ENCODE results near the gene TIAM1.

The TIAM1 gene

GRCh38 chr21:31164713-31165694 lies 179.1 kb downstream of the TIAM1 start:
- no peak for DNase-seq (ENCODE audit: low read depth)

DNA sequence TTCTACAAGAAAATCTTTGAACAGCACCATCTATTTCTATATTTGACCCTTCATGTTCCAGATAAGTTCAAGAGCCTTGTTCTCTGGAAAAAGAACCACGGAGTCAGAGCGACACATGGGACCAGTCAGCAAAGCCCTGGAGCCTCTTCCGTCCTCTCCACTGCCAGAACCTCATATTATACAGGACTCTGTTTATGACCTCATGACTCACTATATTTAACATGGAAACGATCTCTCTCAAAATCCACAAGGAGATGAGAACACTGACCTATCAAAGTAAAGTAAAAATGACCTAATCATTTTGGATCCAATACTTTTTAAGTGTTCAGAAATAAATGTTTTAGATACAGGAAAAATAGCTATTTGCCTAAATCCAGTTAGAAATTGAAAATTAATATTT lies 181.2 kb downstream of the TIAM1 start:
- peak; percentile 29 for DNase-seq (ENCODE audit: low read depth)

GRCh38 chr21:31162079-31162699 lies 181.9 kb downstream of the TIAM1 start:
- DNase-seq (ENCODE audit: low read depth) = no peak

DNA sequence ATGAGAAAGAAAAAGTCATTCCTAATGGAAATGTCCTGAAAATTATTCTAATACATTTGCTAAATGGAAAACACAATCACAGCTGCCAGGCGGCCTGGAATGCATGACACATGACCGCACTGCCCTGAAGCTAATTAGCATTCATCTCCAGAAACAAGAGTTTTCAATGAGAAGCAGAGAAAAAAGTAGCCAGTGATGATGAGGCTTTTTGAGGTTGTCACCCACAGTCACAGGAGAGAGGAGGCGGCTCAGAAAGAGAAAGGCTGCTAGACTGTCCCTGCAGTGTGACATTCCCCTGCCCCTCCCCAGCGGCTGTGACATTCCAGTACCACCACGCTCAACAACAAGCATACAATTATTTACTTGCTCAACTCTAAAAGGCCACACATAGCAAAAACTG lies 182.9 kb downstream of the TIAM1 start:
- peak; percentile 40 for DNase-seq (ENCODE audit: low read depth)

DNA sequence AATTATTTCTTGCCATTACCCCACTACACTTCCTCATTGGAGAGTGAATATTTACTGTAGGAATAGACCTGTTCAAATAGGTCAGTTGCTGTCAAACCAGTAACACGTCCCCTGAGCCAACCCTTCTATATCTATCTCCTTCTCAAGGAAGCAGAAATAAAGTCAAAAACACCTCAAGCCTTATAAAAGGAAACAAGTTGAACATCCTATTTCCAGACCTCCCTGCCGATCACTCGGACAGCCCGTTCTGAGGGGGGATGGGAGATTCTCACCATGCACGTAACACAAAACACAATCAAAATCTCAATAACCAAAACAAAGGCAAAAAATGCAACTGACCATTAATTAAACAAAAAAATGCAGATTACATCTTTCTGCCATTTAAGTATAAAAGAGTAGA lies 184.3 kb downstream of the TIAM1 start:
- no peak for DNase-seq (ENCODE audit: low read depth)

- no peak for DNase-seq (ENCODE audit: low read depth)
Observed at GRCh38 chr21:31158789-31159581, 185.1 kb downstream of the TIAM1 start.

DNA sequence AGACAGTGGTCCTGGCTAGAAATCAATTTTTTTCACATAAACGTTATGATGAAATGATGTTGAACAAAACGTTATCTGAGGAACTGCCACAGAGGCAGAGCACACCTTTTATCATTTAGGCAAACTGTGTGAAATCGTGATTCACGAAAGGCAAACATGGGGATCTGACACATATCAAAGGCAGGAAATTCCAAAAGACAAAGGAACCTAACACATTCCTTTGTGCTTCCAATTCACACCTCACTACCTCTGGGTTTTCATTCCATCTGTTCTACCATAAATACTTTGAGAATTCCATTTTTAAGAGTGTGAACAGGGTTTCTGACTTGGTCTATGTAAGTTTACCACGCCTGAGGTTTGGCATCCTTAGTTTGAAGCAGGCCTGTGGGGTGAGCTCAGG lies 186.3 kb downstream of the TIAM1 start:
- no peak for DNase-seq (ENCODE audit: low read depth)

- no peak for DNase-seq (ENCODE audit: low read depth)
Observed at GRCh38 chr21:31156662-31157061, 187.4 kb downstream of the TIAM1 start.

DNA sequence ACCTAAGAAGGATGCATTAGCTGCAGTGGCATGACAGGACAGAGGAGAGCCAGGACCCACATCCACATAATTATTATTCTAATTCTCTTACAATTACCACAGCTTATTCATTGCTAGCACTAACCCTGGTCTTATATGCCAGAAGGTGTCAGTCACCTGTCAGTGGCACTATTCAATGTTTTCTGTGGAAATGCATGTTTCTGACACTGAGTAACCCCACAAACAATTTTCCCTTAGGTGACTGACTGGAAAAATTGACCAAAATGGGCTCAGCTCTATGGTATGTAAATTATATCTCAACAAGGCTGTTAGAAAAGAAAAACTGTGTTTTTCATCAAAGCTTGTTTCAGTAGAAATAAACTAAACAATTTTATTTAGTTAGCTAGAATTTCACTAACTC lies 187.9 kb downstream of the TIAM1 start:
- DNase-seq (ENCODE audit: low read depth) = no peak

DNA sequence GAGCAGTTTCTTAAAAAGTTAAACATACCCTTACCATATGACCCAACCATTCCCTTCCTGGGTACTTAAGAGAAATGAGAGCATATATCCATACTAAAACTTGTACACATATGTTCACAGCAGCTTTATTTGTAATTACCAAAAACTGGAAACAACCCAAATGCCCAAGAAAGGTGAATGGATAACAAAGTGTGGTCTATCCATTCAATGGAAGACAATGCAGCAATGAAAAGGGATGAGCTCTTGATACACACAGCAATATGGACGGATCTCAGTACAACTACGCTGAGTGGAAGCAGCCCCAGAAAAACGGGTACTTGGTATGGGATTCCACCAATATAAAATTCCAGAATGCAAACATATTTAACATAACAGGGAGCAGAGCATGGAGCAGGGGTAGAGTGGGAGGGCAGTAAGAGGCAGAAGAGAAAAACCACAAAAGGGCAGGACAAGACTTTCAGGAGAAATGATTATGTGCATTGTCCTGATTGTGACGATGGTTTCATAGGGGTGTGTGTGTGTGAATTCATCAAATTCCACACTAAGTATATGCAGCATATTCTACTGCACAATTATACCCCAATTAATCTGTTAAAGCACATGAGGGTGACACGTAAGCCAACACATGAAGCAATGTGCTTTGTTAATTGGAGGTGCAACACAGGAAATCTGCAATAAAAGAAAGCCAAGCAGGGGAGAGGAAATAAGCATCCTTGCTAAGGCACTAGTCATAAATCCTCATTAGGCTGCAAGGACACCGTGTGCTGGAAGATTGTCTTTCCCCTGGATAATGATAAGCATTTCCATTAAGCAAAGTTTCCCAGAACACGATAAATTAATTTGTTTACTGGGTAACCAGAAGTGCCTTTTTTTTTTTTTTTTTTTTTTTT lies 192.7 kb downstream of the TIAM1 start:
- no peak for DNase-seq (ENCODE audit: low read depth)

GRCh38 chr21:31145274-31145673 lies 198.8 kb downstream of the TIAM1 start:
- no peak for DNase-seq (ENCODE audit: low read depth)

DNA sequence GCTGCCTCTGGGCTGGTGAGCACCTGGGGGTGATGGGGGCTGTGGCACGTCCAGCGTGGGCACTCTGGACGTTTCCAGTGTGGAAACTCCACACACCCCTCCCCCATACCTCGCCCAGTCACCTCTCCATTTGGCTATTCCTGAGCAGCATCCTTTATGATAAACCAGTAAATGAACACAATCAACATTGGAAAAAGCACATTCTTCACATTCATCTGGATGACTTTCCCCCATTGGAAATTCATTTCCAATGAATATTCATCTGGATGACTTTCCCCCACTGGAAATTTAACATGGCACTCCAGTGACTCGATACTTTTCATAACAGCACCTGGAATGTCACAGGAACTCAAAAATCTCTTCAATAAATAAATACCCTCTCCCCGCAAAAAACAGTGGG lies 201.0 kb downstream of the TIAM1 start:
- DNase-seq (ENCODE audit: low read depth) = no peak

DNA sequence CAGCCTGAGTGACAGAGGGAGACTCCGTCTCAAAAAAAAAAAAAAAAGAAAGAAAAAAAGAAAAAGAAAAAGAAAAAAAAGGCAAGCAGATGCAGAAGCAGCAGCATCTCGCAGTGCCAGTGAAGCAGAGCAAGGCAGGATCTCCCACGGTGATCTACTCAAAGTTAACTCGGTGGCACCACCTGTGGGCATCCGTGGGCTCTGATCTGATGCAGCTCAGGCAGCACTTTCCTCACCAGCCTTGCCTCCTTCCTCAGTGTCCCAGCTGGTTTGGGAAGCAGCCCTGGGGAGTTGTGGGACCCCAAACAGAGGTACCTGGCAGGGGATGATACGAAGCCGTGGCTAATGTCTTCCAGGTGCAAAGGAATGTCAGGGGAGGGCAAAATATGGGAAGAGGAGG lies 201.5 kb downstream of the TIAM1 start:
- no peak for DNase-seq (ENCODE audit: low read depth)

DNA sequence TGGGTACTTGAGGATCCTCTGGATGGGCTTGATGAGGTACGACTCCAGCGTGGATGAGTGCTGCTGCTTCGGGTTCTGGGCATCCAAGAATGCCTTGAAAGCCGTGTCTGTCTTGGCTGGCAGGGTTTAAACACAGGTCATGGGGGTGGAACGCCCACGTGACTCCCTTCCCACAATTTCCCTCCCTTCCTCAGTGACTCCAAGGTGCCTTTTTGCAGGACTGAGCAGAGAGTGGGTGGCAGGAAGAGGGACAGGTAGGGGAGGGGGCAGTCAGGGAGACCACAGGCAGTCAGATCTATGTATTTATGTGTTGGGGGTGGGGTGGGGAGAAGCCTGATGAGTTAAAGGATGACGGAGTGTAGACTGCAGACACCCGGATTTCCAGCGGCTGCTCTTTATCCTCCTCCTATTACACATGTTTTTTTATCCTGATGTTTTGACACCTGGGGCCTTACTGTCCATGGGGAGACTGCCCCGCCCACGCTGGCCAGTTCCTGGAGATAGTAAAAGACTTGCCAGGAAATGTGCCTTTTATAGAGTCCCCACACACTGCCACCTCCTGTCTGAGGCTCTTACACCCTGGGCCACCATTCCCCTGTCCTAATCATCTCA lies 202.6 kb downstream of the TIAM1 start:
- DNase-seq (ENCODE audit: low read depth) = no peak

GRCh38 chr21:31140676-31141075 lies 203.4 kb downstream of the TIAM1 start:
- DNase-seq (ENCODE audit: low read depth) = no peak

DNA sequence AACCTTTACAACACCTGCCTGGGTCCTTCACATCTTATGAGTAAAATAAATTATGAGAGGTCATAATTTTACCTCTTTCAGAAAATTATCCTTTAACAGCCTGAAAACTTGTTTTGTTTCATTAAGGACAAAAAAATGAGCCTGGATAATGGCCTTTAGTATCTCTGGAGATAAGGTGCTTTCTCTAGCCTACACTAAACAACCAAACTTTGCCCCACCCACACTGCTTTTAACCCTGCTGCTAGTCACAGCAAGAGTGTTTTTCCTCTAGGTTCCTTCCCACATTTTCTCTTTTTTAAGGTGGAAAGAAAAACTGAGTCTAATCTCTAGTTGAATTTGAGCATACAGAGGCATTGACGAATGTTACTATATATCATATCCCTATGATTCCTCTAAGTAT lies 204.0 kb downstream of the TIAM1 start:
- DNase-seq (ENCODE audit: low read depth) = no peak

DNA sequence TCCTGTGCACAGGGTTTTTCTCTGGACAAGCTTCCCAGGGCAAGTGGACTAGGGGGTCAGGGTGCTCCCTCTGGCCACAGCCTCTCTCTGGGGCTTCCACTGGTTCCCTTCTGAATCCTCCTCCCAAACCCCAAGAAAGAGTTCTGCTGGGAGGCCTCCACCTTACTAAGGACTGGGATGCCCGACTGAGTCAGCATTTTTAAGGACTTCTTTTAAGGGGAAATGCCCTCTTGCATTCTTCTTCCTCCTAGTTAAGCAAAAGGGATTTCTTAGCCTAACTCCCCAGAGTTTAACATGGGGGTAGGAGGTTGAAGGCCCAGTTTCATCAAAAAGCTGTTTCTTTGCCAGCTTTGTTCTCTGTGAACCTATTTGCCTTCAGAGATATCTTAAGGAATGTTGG lies 206.1 kb downstream of the TIAM1 start:
- DNase-seq (ENCODE audit: low read depth) = no peak

GRCh38 chr21:31136891-31137290 lies 207.2 kb downstream of the TIAM1 start:
- no peak for DNase-seq (ENCODE audit: low read depth)

DNA sequence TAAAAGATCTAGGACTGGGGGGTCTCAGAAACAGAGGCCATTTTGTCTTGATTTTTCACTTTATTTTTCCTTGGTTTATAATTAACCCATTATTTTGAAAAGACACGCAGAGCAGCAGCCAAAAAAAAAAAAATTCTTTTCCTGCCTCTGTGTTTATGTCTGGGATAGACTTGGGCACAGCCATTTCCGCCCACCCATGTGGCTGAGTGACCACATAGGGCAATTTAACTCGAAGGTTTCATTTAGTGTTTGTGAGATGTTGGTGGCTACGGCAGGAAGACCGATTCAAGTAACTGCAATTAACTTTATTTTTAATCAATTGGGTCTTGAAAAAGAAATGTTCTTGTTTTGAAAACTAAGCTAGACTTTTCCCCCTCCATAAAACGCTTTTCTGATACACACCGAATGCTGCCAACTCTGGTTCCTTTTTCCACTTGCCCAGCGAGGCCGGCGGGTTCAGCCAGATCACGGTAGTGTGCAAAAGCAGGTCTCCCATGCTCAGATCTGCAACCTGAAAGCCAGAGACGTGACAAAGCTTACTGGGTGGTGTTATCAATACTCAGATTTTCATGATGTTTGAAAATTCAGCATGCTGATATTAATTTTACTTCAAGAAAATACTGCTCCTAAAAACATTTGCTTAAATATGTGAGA lies 208.4 kb downstream of the TIAM1 start:
- no peak for DNase-seq (ENCODE audit: low read depth)

DNA sequence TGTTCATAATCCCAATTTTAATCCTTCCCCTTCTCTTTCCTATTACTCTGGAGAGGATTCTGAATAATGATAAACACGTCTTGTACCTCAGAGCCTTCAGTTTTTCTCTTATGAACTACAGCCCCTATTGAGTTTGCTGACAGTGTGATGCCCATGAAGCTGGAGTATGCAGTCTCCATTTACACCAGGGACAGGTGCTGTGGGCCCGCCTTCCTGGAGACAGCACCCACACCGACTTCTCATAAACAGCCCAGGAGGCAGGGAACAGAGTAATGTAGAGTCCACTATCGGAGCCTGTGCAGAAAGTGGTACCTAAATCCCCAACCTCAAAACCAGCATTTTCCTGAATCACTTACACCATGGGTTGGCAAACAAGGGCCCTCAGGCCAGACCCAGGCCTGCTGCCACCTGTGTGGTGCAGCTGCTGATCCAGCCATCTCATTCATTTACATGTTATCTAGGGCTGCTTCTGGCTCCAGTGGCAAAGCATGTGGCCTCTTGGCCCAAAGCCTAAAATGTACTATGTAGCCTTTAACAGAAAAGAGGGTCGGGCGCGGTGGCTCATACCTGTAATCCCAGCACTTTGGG lies 210.7 kb downstream of the TIAM1 start:
- no peak for DNase-seq (ENCODE audit: low read depth)
